HEK293 (cell line): Measurements from ENCODE around the gene PIK3C2G.

Source experiments
- CTCF ChIA-PET: fragments of 350-600 bp; formaldehyde crosslinking; extraction: SDS; loops from one replicate; lab custom pipeline; 2021; ENCODE audit warnings: antibody characterized with exemption; lab: Yijun Ruan, JAX
- POLR2A ChIA-PET: fragments of 300-600 bp; formaldehyde crosslinking; extraction: SDS; loops from one replicate; lab custom pipeline; 2020; ENCODE audit warnings: antibody characterized with exemption, inconsistent platforms; lab: Yijun Ruan, JAX
- H3K27ac ChIP-seq: fragments of 200-500 bp; sonication (Bioruptor generic); 2 replicates; pipeline ENCODE4 v1.5.1; 2014; ENCODE audit warnings: low read depth, low read length, control low read depth, inconsistent platforms; ENCODE audit errors: extremely low read depth
- H3K36me3 ChIP-seq, 2 experiments: fragments of 200-500 bp in 1 of 2; sonication (Bioruptor generic) in 1 of 2; 1 replicate in 1 of 2; 2 replicates in 1 of 2; pipeline ENCODE4 v1.5.1; 2014 to 2017; ENCODE audit warnings: inconsistent platforms in 2 of 2, low read length in 2 of 2; ENCODE audit not compliant: control insufficient read depth in 2 of 2, insufficient read depth in 1 of 2
- H3K4me1 ChIP-seq: fragments of 200-500 bp; sonication (Bioruptor generic); 2 replicates; pipeline ENCODE4 v1.5.1; 2014; ENCODE audit warnings: mild to moderate bottlenecking, low read length, inconsistent platforms; ENCODE audit not compliant: control insufficient read depth, insufficient read depth
- H3K4me3 ChIP-seq: 2 replicates; pipeline ENCODE4 v1.5.1; 2011; ENCODE audit warnings: low read depth, mild to moderate bottlenecking, control low read depth, low read length, moderate library complexity
- H3K9me3 ChIP-seq: fragments of 200-500 bp; sonication (Bioruptor generic); 2 replicates; pipeline ENCODE4 v1.5.1; 2014; ENCODE audit warnings: low read depth, low read length, inconsistent platforms; ENCODE audit not compliant: control insufficient read depth, insufficient read depth
- ELK4 ChIP-seq: IDR thresholded peaks from 2 replicates; pipeline ENCODE4 v1.6.1; 2011; ENCODE audit warnings: mild to moderate bottlenecking, low read depth, low read length, borderline replicate concordance
- GLI4 ChIP-seq: fragments of 450-650 bp; formaldehyde crosslinking; IDR thresholded peaks from 2 replicates; pipeline ENCODE4 v1.5.1; 2016; ENCODE audit warnings: missing biosample characterization, missing genetic modification characterization
- HOXA7 ChIP-seq: sonication (generic); formaldehyde crosslinking; IDR thresholded peaks from 2 replicates; pipeline ENCODE4 v1.8.1; 2022; ENCODE audit warnings: missing genetic modification reagents, borderline replicate concordance
- IKZF3 ChIP-seq: fragments of 450-650 bp; IDR thresholded peaks from 2 replicates; pipeline ENCODE4 v1.5.0; 2018; ENCODE audit warnings: missing biosample characterization, mild to moderate bottlenecking, missing genetic modification characterization, moderate library complexity
- KLF1 ChIP-seq: fragments of 450-650 bp; formaldehyde crosslinking; IDR thresholded peaks from 2 replicates; pipeline ENCODE4 v1.5.1; 2016; ENCODE audit warnings: missing biosample characterization, missing genetic modification characterization
- KLF8 ChIP-seq: fragments of 450-650 bp; formaldehyde crosslinking; IDR thresholded peaks from 2 replicates; pipeline ENCODE4 v1.5.1; 2016; ENCODE audit warnings: missing biosample characterization, missing genetic modification characterization
- MEIS1 ChIP-seq: sonication (generic); formaldehyde crosslinking; IDR thresholded peaks from 2 replicates; pipeline ENCODE4 v1.8.1; 2022; ENCODE audit warnings: missing genetic modification reagents, mild to moderate bottlenecking, borderline replicate concordance
- PATZ1 ChIP-seq: fragments of 450-650 bp; formaldehyde crosslinking; IDR thresholded peaks from 2 replicates; pipeline ENCODE4 v1.5.1; 2016; ENCODE audit warnings: missing biosample characterization, missing genetic modification characterization
- PBX3 ChIP-seq: sonication (generic); formaldehyde crosslinking; IDR thresholded peaks from 2 replicates; pipeline ENCODE4 v1.8.1; 2022; ENCODE audit warnings: mild to moderate bottlenecking, moderate library complexity, missing genetic modification reagents
- RBAK ChIP-seq: fragments of 450-650 bp; formaldehyde crosslinking; IDR thresholded peaks from 2 replicates; pipeline ENCODE4 v1.5.1; 2016; ENCODE audit warnings: missing biosample characterization, missing genetic modification characterization
- SCRT1 ChIP-seq: fragments of 450-650 bp; formaldehyde crosslinking; IDR thresholded peaks from 2 replicates; pipeline ENCODE4 v1.5.1; 2016; ENCODE audit warnings: missing biosample characterization, missing genetic modification characterization, borderline replicate concordance
- ZBTB44 ChIP-seq: fragments of 450-650 bp; IDR thresholded peaks from 2 replicates; pipeline ENCODE4 v1.5.1; 2018; ENCODE audit warnings: missing biosample characterization, mild to moderate bottlenecking, missing genetic modification characterization
- ZFHX2 ChIP-seq: fragments of 450-650 bp; formaldehyde crosslinking; conservative IDR thresholded peaks from 2 replicates; pipeline ENCODE4 v1.5.1; 2016; ENCODE audit warnings: missing biosample characterization, missing genetic modification characterization
- ZFP69B ChIP-seq: fragments of 450-650 bp; formaldehyde crosslinking; IDR thresholded peaks from 2 replicates; pipeline ENCODE4 v1.5.1; 2016; ENCODE audit warnings: missing biosample characterization, missing genetic modification characterization
- ZNF2 ChIP-seq: fragments of 450-650 bp; formaldehyde crosslinking; IDR thresholded peaks from 2 replicates; pipeline ENCODE4 v1.5.1; 2016; ENCODE audit warnings: missing biosample characterization, missing genetic modification characterization
- ZNF214 ChIP-seq: fragments of 450-650 bp; formaldehyde crosslinking; IDR thresholded peaks from 2 replicates; pipeline ENCODE4 v1.5.1; 2017; ENCODE audit warnings: missing biosample characterization, mild to moderate bottlenecking, missing genetic modification characterization, borderline replicate concordance
- ZNF266 ChIP-seq: fragments of 450-650 bp; formaldehyde crosslinking; IDR thresholded peaks from 2 replicates; pipeline ENCODE4 v1.5.1; 2016; ENCODE audit warnings: missing biosample characterization, missing genetic modification characterization, low read depth
- ZNF324 ChIP-seq: fragments of 450-650 bp; formaldehyde crosslinking; IDR thresholded peaks from 2 replicates; pipeline ENCODE4 v1.5.1; 2016; ENCODE audit warnings: missing biosample characterization, missing genetic modification characterization
- ZNF394 ChIP-seq: fragments of 450-650 bp; formaldehyde crosslinking; IDR thresholded peaks from 2 replicates; pipeline ENCODE4 v1.5.1; 2016; ENCODE audit warnings: missing biosample characterization, missing genetic modification characterization, mild to moderate bottlenecking, moderate library complexity, borderline replicate concordance
- ZNF529 ChIP-seq: fragments of 450-650 bp; formaldehyde crosslinking; IDR thresholded peaks from 2 replicates; pipeline ENCODE4 v1.5.1; 2017; ENCODE audit warnings: missing genetic modification characterization, missing biosample characterization; ENCODE audit not compliant: insufficient replicate concordance
- ZNF548 ChIP-seq: fragments of 450-650 bp; formaldehyde crosslinking; IDR thresholded peaks from 2 replicates; pipeline ENCODE4 v1.5.1; 2016; ENCODE audit warnings: missing biosample characterization, missing genetic modification characterization
- ZNF555 ChIP-seq: fragments of 450-650 bp; formaldehyde crosslinking; conservative IDR thresholded peaks from 2 replicates; pipeline ENCODE4 v1.5.1; 2017; ENCODE audit warnings: missing biosample characterization, mild to moderate bottlenecking, missing genetic modification characterization, inconsistent platforms
- ZNF600 ChIP-seq: fragments of 450-650 bp; formaldehyde crosslinking; IDR thresholded peaks from 2 replicates; pipeline ENCODE4 v1.5.1; 2016; ENCODE audit warnings: missing biosample characterization, missing genetic modification characterization
- ZNF610 ChIP-seq: fragments of 450-650 bp; formaldehyde crosslinking; IDR thresholded peaks from 2 replicates; pipeline ENCODE4 v1.5.1; 2016; ENCODE audit warnings: missing biosample characterization, missing genetic modification characterization, borderline replicate concordance
- ZNF621 ChIP-seq: fragments of 450-650 bp; formaldehyde crosslinking; IDR thresholded peaks from 2 replicates; pipeline ENCODE4 v1.5.1; 2017; ENCODE audit warnings: missing biosample characterization, missing genetic modification characterization
- ZNF707 ChIP-seq: fragments of 450-650 bp; formaldehyde crosslinking; IDR thresholded peaks from 2 replicates; pipeline ENCODE4 v1.5.1; 2016; ENCODE audit warnings: missing biosample characterization, missing genetic modification characterization
- ZNF785 ChIP-seq: fragments of 450-650 bp; formaldehyde crosslinking; IDR thresholded peaks from 2 replicates; pipeline ENCODE4 v1.5.1; 2016; ENCODE audit warnings: missing biosample characterization, missing genetic modification characterization
- TF ChIP-seq, protein P1 (sequence below): fragments of 450-650 bp; formaldehyde crosslinking; IDR thresholded peaks from 2 replicates; pipeline ENCODE4 v1.5.1; 2017; ENCODE audit warnings: missing biosample characterization, missing genetic modification characterization
- TF ChIP-seq, protein P2 (sequence below): fragments of 450-650 bp; formaldehyde crosslinking; optimal IDR thresholded peaks from 2 replicates; pipeline ENCODE3; 2016; ENCODE audit warnings: missing biosample characterization, mild to moderate bottlenecking, missing genetic modification characterization

The PIK3C2G gene

GRCh38 chr12:18285161-18285560, 23.8 kb downstream of the PIK3C2G start:
- H3K36me3 ChIP-seq, result no peaks in the 10 kb centered on the region
- TF ChIP-seq ZFHX2 (tag by site-specific recombination), result no peak
- TF ChIP-seq ZNF324, result no peak
- no peak for TF ChIP-seq ZNF600 (tag by site-specific recombination)
- TF ChIP-seq ZNF555, result no peak
- no peak for TF ChIP-seq GLI4 (tag by site-specific recombination)
- TF ChIP-seq MEIS1 (CRISPR knock-in tag), result no peak
- no peak for TF ChIP-seq SCRT1 (tag by site-specific recombination)
- TF ChIP-seq ZNF2 (tag by site-specific recombination), result no peak
- no peak for TF ChIP-seq ZNF214 (tag by site-specific recombination)
- no peak for TF ChIP-seq ZNF621
- TF ChIP-seq ZNF610, result no peak
- TF ChIP-seq HOXA7 (CRISPR knock-in tag), result no peak
- no peak for TF ChIP-seq RBAK (tag by site-specific recombination)
- no peak for TF ChIP-seq PATZ1 (tag by site-specific recombination)
- no peak for TF ChIP-seq ZFP69B (tag by site-specific recombination)
- TF ChIP-seq ZNF394 (tag by site-specific recombination), result no peak
- no peak for TF ChIP-seq ELK4
- TF ChIP-seq ZNF266, result no peak
- no peak for TF ChIP-seq KLF1 (tag by site-specific recombination)
- TF ChIP-seq, protein P1, sequence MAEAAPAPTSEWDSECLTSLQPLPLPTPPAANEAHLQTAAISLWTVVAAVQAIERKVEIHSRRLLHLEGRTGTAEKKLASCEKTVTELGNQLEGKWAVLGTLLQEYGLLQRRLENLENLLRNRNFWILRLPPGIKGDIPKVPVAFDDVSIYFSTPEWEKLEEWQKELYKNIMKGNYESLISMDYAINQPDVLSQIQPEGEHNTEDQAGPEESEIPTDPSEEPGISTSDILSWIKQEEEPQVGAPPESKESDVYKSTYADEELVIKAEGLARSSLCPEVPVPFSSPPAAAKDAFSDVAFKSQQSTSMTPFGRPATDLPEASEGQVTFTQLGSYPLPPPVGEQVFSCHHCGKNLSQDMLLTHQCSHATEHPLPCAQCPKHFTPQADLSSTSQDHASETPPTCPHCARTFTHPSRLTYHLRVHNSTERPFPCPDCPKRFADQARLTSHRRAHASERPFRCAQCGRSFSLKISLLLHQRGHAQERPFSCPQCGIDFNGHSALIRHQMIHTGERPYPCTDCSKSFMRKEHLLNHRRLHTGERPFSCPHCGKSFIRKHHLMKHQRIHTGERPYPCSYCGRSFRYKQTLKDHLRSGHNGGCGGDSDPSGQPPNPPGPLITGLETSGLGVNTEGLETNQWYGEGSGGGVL (tag by site-specific recombination), result no peak
- TF ChIP-seq, all 188 proteins: peak for 0
- ChIA-PET CTCF (no interaction called here), POLR2A (no interaction called here)
- H3K27ac ChIP-seq, result no peak overlapping the region
- H3K4me1 ChIP-seq, result no peaks in the 10 kb centered on the region
- no peaks in the 10 kb centered on the region for H3K9me3 ChIP-seq
- no peak overlapping the region for H3K4me3 ChIP-seq

GRCh38 chr12:18290386-18290785, 29.1 kb downstream of the PIK3C2G start:
- no peak overlapping the region for H3K4me3 ChIP-seq
- ChIA-PET POLR2A (no interaction called here), CTCF (no interaction called here)
- no peaks in the 10 kb centered on the region for H3K9me3 ChIP-seq
- no peaks in the 10 kb centered on the region for H3K36me3 ChIP-seq
- H3K4me1 ChIP-seq, result no peaks in the 10 kb centered on the region
- no peak overlapping the region for H3K27ac ChIP-seq
- no peak for TF ChIP-seq ZBTB44 (tag by site-specific recombination)
- no peak for TF ChIP-seq KLF8 (tag by site-specific recombination)
- TF ChIP-seq PBX3, result no peak
- no peak for TF ChIP-seq ZNF707 (tag by site-specific recombination)
- no peak for TF ChIP-seq ZNF548
- no peak for TF ChIP-seq ZNF785 (tag by site-specific recombination)
- TF ChIP-seq, protein P2, sequence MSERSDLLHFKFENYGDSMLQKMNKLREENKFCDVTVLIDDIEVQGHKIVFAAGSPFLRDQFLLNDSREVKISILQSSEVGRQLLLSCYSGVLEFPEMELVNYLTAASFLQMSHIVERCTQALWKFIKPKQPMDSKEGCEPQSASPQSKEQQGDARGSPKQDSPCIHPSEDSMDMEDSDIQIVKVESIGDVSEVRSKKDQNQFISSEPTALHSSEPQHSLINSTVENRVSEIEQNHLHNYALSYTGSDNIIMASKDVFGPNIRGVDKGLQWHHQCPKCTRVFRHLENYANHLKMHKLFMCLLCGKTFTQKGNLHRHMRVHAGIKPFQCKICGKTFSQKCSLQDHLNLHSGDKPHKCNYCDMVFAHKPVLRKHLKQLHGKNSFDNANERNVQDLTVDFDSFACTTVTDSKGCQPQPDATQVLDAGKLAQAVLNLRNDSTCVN (tag by site-specific recombination), result no peak
- TF ChIP-seq ZNF600 (tag by site-specific recombination), result no peak
- TF ChIP-seq ZNF529 (tag by site-specific recombination), result no peak
- TF ChIP-seq IKZF3 (tag by site-specific recombination), result no peak
